Transverse colon (tissue), 4 donors: ENCODE measurements around the gene RCL1. TPM values are rescaled to one million over a fixed set of nuclear protein-coding genes. Genes with fewer than 3 reads are reported as not detected.

Experiments
- DNase-seq: peaks from one replicate; pipeline ENCODE4 v3.0.0-alpha.2; 2019
- H3K27ac ChIP-seq, 4 donors: fragments of 200-600 bp; sonication (generic); 2 replicates each; pipeline ENCODE4 v1.5.1; 2016 to 2018; ENCODE audit warnings: inconsistent platforms in 4 of 4
- H3K27me3 ChIP-seq: fragments of 200-600 bp; sonication (generic); 2 replicates; pipeline ENCODE4 v1.5.1; 2017; ENCODE audit warnings: inconsistent platforms
- H3K36me3 ChIP-seq, 4 donors: fragments of 200-600 bp; sonication (generic); 2 replicates each; pipeline ENCODE4 v1.5.1; 2017 to 2019; ENCODE audit warnings: inconsistent platforms in 4 of 4
- H3K4me1 ChIP-seq, 4 donors: fragments of 200-600 bp; sonication (generic); 2 replicates each; pipeline ENCODE4 v1.5.1; 2017 to 2020; ENCODE audit warnings: inconsistent platforms in 4 of 4
- H3K4me3 ChIP-seq, 4 donors: fragments of 200-600 bp; sonication (generic); 1 replicate in 1 of 4; 2 replicates in 3 of 4; pipeline versions ENCODE4 v1.5.1 to v1.6.1; 2017 to 2019; ENCODE audit warnings: inconsistent platforms in 4 of 4
- H3K9me3 ChIP-seq, 2 donors: fragments of 200-600 bp; sonication (generic); 2 replicates each; pipeline ENCODE4 v1.5.1; 2017 to 2019; ENCODE audit warnings: inconsistent platforms in 2 of 2
- EP300 ChIP-seq: sonication (generic); formaldehyde crosslinking; IDR thresholded peaks from one replicate; pipeline ENCODE4 v1.6.1; 2017; ENCODE audit warnings: antibody characterized with exemption, low read depth
- POLR2A ChIP-seq: fragments of 450-650 bp; IDR thresholded peaks from one replicate; pipeline ENCODE4 v1.6.1; 2016; ENCODE audit warnings: antibody characterized with exemption, mild to moderate bottlenecking, moderate library complexity
- POLR2AphosphoS5 ChIP-seq, 3 donors: sonication (generic); formaldehyde crosslinking; IDR thresholded peaks; one replicate each; pipeline ENCODE4 v1.6.1; 2016; ENCODE audit warnings: antibody characterized with exemption in 3 of 3
- WGBS, 2 donors: methylation state at CpG; one replicate each; pipeline ENCODE4 v1.1.5; 2018; ENCODE audit warnings: low coverage in 1 of 2; 5-methylcytosine and 5-hydroxymethylcytosine counted together
- in situ Hi-C, 4 donors: fragments of 200-750 bp; cut with MboI; loops; one replicate each; pipeline versions ENCODE4 v1.15.0 to v1.15.1; 2017; ENCODE audit warnings: low sequenced_read_pairs in 3 of 4, low pct_ligation_motif_present in 1 of 4, low pct_unique_long_range_greater_than_20kb in 1 of 4
- intact Hi-C: fragments of 100-400 bp; cut with DNase I; formaldehyde crosslinking; loops from one replicate; pipeline ENCODE4 v1.15.1; 2023; ENCODE audit warnings: low total_unique reads
- total RNA-seq, 4 donors: library from RNA; depleted of rRNA; stranded (reverse); fragments of >200 nt; gene quantifications; one replicate each; pipeline ENCODE4 v1.1.0, GENCODE V29; 2016
- TF ChIP-seq, protein P1 (sequence below), 5 experiments: fragments of 200-600 bp in 3 of 5; fragments of 450-650 bp in 2 of 5; sonication (generic) in 3 of 5; IDR thresholded peaks; 1 replicate in 2 of 5; 2 replicates in 3 of 5; pipeline ENCODE4 v1.5.1; 2016 to 2017; ENCODE audit warnings: antibody characterized with exemption in 5 of 5, inconsistent platforms in 3 of 5, mild to moderate bottlenecking in 2 of 5, moderate library complexity in 1 of 5

RCL1 gene
- total RNA-seq, 4 donors from 2014 or later, result 2.6 to 23.5 (median 7.3) TPM

DNA sequence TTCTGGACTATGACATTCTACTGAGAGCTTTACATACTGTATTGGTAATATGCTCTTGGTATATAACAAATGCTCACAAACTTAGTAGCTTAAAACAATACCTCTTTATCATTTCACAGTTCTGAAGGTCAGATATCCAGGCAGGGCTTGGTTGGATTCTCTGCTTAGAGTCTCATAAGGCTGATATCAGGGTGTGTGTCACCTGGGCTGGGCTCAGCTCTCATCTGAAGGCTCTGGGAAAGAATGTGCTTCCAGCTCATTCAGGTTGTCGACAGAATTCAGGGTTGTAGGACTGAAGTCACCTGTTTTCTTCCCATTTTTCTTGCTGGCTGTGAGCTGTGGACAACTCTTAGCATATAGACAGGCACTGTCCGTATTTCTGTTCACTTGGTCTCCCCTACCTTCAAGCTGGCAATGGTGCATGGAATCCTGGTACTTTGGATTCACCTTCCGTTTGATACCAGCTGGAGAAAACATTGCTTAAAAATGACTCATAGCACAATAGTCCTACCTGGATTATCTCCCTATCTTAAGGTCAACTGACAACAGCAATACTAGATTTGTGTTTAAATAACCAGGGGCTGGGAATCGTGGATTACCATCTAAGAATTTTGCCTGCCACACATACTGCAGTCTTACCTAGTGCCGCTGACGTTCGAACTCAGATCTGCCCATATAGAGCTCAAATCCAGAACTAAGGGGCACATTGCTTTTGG is 69.2 kb downstream of the RCL1 start:
- intact Hi-C loops, result no loop called here
- DNase-seq, result no peak
- Histone ChIP-seq H3K4me1 (no peaks in the 10 kb centered on the region), H3K27ac (no peak overlapping the region), H3K36me3 (peaks cover 0 to 9% (median 3%) of the 10 kb centered on the region in 4 donors), H3K9me3 (no peaks in the 10 kb centered on the region), H3K4me3 (no peak overlapping the region), H3K27me3 (no peaks in the 10 kb centered on the region)
- WGBS, 2 donors, result 95% methylated on average over 3 to 7 of the region's 7 CpGs
- in situ Hi-C loops, result loop anchor here in 1 of 4 donors (10.0 kb wide), 1 partner anchor 63 kb away; no protein-coding TSS in a partner anchor
- TF ChIP-seq EP300 (no peak), POLR2A (no peak), POLR2AphosphoS5 (IDR thresholded peaks at IDR 0.05) (no peak)
- TF ChIP-seq, protein P1, sequence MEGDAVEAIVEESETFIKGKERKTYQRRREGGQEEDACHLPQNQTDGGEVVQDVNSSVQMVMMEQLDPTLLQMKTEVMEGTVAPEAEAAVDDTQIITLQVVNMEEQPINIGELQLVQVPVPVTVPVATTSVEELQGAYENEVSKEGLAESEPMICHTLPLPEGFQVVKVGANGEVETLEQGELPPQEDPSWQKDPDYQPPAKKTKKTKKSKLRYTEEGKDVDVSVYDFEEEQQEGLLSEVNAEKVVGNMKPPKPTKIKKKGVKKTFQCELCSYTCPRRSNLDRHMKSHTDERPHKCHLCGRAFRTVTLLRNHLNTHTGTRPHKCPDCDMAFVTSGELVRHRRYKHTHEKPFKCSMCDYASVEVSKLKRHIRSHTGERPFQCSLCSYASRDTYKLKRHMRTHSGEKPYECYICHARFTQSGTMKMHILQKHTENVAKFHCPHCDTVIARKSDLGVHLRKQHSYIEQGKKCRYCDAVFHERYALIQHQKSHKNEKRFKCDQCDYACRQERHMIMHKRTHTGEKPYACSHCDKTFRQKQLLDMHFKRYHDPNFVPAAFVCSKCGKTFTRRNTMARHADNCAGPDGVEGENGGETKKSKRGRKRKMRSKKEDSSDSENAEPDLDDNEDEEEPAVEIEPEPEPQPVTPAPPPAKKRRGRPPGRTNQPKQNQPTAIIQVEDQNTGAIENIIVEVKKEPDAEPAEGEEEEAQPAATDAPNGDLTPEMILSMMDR (IDR thresholded peaks at IDR 0.05), result no peak

- no peaks in the 10 kb centered on the region for H3K9me3 ChIP-seq
- H3K4me1 ChIP-seq, result no peaks in the 10 kb centered on the region
- no peaks in the 10 kb centered on the region for H3K27me3 ChIP-seq
- no peak for DNase-seq
- in situ Hi-C loops, result loop anchor here in 1 of 4 donors (10.0 kb wide), 1 partner anchor 62 kb away; no protein-coding TSS in a partner anchor
- WGBS, 2 donors, result 92 to 95% methylated on average over 4 to 6 of the region's 6 CpGs
- H3K4me3 ChIP-seq, result no peak overlapping the region
- H3K27ac ChIP-seq, result no peak overlapping the region
- intact Hi-C loops, result no loop called here
- H3K36me3 ChIP-seq, result peaks cover 0 to 9% (median 3%) of the 10 kb centered on the region in 4 donors
- no peak for TF ChIP-seq POLR2AphosphoS5 (IDR thresholded peaks at IDR 0.05)
- TF ChIP-seq, protein P1 (IDR thresholded peaks at IDR 0.05), result no peak
- no peak for TF ChIP-seq POLR2A
These were observed 69.9 kb downstream of the RCL1 start for GRCh38 chr9:4862506-4863250.

DNA sequence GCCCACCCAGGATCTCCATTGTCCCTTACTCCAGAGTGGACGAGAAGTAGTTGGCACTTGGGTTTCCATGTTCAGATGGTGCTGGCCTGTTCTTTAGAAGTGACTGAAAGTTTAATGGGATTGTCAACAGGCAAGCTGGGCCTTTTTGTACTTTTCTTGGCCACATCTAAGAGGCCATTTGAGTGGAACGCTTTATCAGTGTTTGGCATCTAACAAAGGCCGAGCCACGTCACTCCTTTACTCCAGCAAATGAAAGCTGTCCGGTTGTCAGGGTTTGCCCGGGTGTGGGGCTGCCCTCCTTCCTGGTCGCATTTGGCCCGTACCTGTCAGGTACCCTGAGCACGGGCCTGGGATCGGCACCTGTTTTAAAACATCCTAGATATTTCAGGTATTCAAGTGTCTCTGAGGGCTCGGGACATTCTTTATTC is 71.5 kb downstream of the RCL1 start:
- no peak overlapping the region for H3K27ac ChIP-seq
- WGBS, 2 donors, result 93 to 100% methylated on average over 1 to 11 of the region's 11 CpGs
- DNase-seq, result no peak
- no peaks in the 10 kb centered on the region for H3K9me3 ChIP-seq
- no peaks in the 10 kb centered on the region for H3K4me1 ChIP-seq
- no peak for TF ChIP-seq EP300
- TF ChIP-seq, protein P1 (IDR thresholded peaks at IDR 0.05), result no peak
- no peak for TF ChIP-seq POLR2AphosphoS5 (IDR thresholded peaks at IDR 0.05)
- TF ChIP-seq POLR2A, result no peak
- in situ Hi-C loops, result loop anchor here in 1 of 4 donors (10.0 kb wide), 1 partner anchor 61 kb away; no protein-coding TSS in a partner anchor
- no peak overlapping the region for H3K4me3 ChIP-seq
- H3K27me3 ChIP-seq, result no peaks in the 10 kb centered on the region
- intact Hi-C loops, result no loop called here
- peaks cover 0 to 9% (median 3%) of the 10 kb centered on the region in 4 donors for H3K36me3 ChIP-seq

- no peak for TF ChIP-seq EP300
- TF ChIP-seq, protein P1 (IDR thresholded peaks at IDR 0.05), result no peak
- TF ChIP-seq POLR2AphosphoS5 (IDR thresholded peaks at IDR 0.05), result no peak
- no peak for TF ChIP-seq POLR2A
- H3K36me3 ChIP-seq, result peaks cover 0 to 9% (median 3%) of the 10 kb centered on the region in 4 donors
- no peak overlapping the region for H3K4me3 ChIP-seq
- intact Hi-C loops, result no loop called here
- 93 to 100% methylated on average over 1 to 6 of the region's 6 CpGs for WGBS, 2 donors
- in situ Hi-C loops, result loop anchor here in 1 of 4 donors (10.0 kb wide), 1 partner anchor 60 kb away; no protein-coding TSS in a partner anchor
- H3K27ac ChIP-seq, result no peak overlapping the region
- no peaks in the 10 kb centered on the region for H3K4me1 ChIP-seq
- no peaks in the 10 kb centered on the region for H3K27me3 ChIP-seq
- DNase-seq, result no peak
- no peaks in the 10 kb centered on the region for H3K9me3 ChIP-seq
These were observed 72.0 kb downstream of the RCL1 start for GRCh38 chr9:4864698-4865097.
